ENCODE data around the gene EARS2. TPM values are rescaled to one million over a fixed set of nuclear protein-coding genes. Genes with fewer than 3 reads are reported as not detected.
A peak's percentile ranks its signal among the peaks of the same experiment; 100 is the strongest.

EARS2 gene
- total RNA-seq, 1 experiment from 2014 or later = 50.1 TPM

GRCh38 chr16:23561586-23561985 is 4.4 kb upstream of the EARS2 start:
- peaks cover 45 to 79% (median 68%) of the 10 kb centered on the region in 3 experiments for H3K36me3 Mint-ChIP-seq (ENCODE audit: insufficient read depth in 1 of 3, low read depth in 3 of 3)
- TF ChIP-seq, protein P1, sequence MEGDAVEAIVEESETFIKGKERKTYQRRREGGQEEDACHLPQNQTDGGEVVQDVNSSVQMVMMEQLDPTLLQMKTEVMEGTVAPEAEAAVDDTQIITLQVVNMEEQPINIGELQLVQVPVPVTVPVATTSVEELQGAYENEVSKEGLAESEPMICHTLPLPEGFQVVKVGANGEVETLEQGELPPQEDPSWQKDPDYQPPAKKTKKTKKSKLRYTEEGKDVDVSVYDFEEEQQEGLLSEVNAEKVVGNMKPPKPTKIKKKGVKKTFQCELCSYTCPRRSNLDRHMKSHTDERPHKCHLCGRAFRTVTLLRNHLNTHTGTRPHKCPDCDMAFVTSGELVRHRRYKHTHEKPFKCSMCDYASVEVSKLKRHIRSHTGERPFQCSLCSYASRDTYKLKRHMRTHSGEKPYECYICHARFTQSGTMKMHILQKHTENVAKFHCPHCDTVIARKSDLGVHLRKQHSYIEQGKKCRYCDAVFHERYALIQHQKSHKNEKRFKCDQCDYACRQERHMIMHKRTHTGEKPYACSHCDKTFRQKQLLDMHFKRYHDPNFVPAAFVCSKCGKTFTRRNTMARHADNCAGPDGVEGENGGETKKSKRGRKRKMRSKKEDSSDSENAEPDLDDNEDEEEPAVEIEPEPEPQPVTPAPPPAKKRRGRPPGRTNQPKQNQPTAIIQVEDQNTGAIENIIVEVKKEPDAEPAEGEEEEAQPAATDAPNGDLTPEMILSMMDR (conservative IDR thresholded peaks at IDR 0.05) = no peak
- Histone ChIP-seq H3K27me3 (ENCODE audit: insufficient read depth, low read length) (no peaks in the 10 kb centered on the region), H2AK5ac (ENCODE audit: insufficient read length, low read length) (no peak overlapping the region), H2BK20ac (ENCODE audit: low read depth, low read length, poor library complexity, severe bottlenecking) (no peak overlapping the region), H3K9ac (ENCODE audit: extremely low read depth, insufficient read length, low read length) (no peak overlapping the region), H3K4ac (ENCODE audit: low read depth, low read length) (no peak overlapping the region), H3T11ph (ENCODE audit: low read length) (no peak overlapping the region), H3K79me1 (ENCODE audit: insufficient read depth, low read depth, low read length, poor library complexity, severe bottlenecking) (no peaks in the 10 kb centered on the region), H3K14ac (ENCODE audit: insufficient read depth, low read length) (no peak overlapping the region), H3K56ac (ENCODE audit: insufficient read length, low read depth, low read length) (no peak overlapping the region), H4K91ac (ENCODE audit: insufficient read length, low read depth, low read length) (no peak overlapping the region), H4K8ac (replicated peaks; ENCODE audit: insufficient read length, low read depth, low read length) (no peak overlapping the region), H3K79me2 (ENCODE audit: insufficient read depth, low read length) (peaks cover 10% of the 10 kb centered on the region; the same call in 1 of the 2 replicates), H3K27ac (ENCODE audit: insufficient read length, low read depth, low read length) (no peak overlapping the region), H3K23me2 (ENCODE audit: insufficient read length, low read depth, low read length, poor library complexity, severe bottlenecking) (peaks cover 6% of the 10 kb centered on the region), H4K5ac (ENCODE audit: insufficient read length, low read depth, low read length) (no peak overlapping the region), H3K9me3 (ENCODE audit: control insufficient read depth, low read depth, low read length) (no peaks in the 10 kb centered on the region), H3K23ac (ENCODE audit: insufficient read length, low read depth, low read length) (no peak overlapping the region), H2BK12ac (ENCODE audit: insufficient read length, low read depth, low read length) (no peak overlapping the region), H3K18ac (ENCODE audit: insufficient read length, low read depth, low read length) (no peak overlapping the region), H2BK15ac (ENCODE audit: low read depth, low read length) (no peak overlapping the region), H2BK120ac (ENCODE audit: low read depth, low read length, poor library complexity, severe bottlenecking) (no peak overlapping the region), H3K4me1 (ENCODE audit: insufficient read depth, low read length) (no peaks in the 10 kb centered on the region; the same call in 1 of the 2 replicates), H4K20me1 (ENCODE audit: control insufficient read depth, insufficient read depth, insufficient read length) (no peaks in the 10 kb centered on the region), H2AFZ (ENCODE audit: low read length) (no peak overlapping the region), H3K4me2 (ENCODE audit: insufficient read depth, insufficient read length, low read length) (no peak overlapping the region), H2BK5ac (ENCODE audit: insufficient read length, low read length) (no peak overlapping the region)
- no CpG with 5 or more reads among the region's 5 CpGs for WGBS (ENCODE audit: extremely low coverage, insufficient read length, low lambda C conversion rate)
- H3K4me3 Mint-ChIP-seq = no peak overlapping the region
- peaks cover 4 to 8% of the 10 kb centered on the region in 2 experiments; a peak in 3 of 4 replicates for H3K4me1 Mint-ChIP-seq
- no peaks in the 10 kb centered on the region for H3K27me3 Mint-ChIP-seq (ENCODE audit: low read depth)
- DNase-seq = no peak
- no peaks in the 10 kb centered on the region for H3K9me3 Mint-ChIP-seq
- 0 out of 7 replicates have a peak overlapping the region, but pooled peaks of 1 of the 3 experiments have one; percentile 49 for H3K27ac Mint-ChIP-seq

Data from H9 (cell line).